K562 (cell line): ENCODE measurements around the gene ACLY. TPM values are rescaled to one million over a fixed set of nuclear protein-coding genes. Genes with fewer than 3 reads are reported as not detected.
A peak's percentile ranks its signal among the peaks of the same experiment; 100 is the strongest.

Experiments used
- HDAC6 ChIP-seq: IDR thresholded peaks from 2 replicates; pipeline ENCODE4 v1.6.1; 2012; ENCODE audit warnings: low read depth, mild to moderate bottlenecking, control low read depth, inconsistent platforms, low read length, moderate library complexity
- KLF10 ChIP-seq: fragments of 250-450 bp; sonication (Bioruptor Pico); IDR thresholded peaks from 2 replicates; pipeline ENCODE4 v1.6.1; 2021; ENCODE audit warnings: matching md5 sums
- PML ChIP-seq: IDR thresholded peaks from 2 replicates; pipeline ENCODE4 v1.6.1; 2012; ENCODE audit warnings: low read length, inconsistent platforms
- SP1 ChIP-seq: sonication (generic); formaldehyde crosslinking; IDR thresholded peaks from 2 replicates; pipeline ENCODE4 v1.8.1; 2022; ENCODE audit warnings: mild to moderate bottlenecking, missing genetic modification reagents
- TAL1 ChIP-seq: fragments of 450-650 bp; IDR thresholded peaks from 2 replicates; pipeline ENCODE4 v1.6.1; 2016; ENCODE audit warnings: mild to moderate bottlenecking
- polyA plus RNA-seq, 8 experiments: library from polyadenylated mRNA; depleted of rRNA in 4 of 8; stranded (reverse) in 5 of 8; unstranded in 3 of 8; fragments of >200 nt; fragmentation: Nextera tagmentation in 2 of 8; fragmentation: Illumina TruSeq in 1 of 8; extraction: Ambion mirVana in 2 of 8; extraction: Trizol in 1 of 8; gene quantifications; 2 replicates each; pipeline versions ENCODE4 v1.2.1 to v1.2.3, GENCODE V29; 2011 to 2014; ENCODE audit warnings: inconsistent platforms in 1 of 8, missing spikeins in 1 of 8
- total RNA-seq, 7 experiments: library from RNA; depleted of rRNA in 6 of 7; stranded (reverse); fragments of >200 nt in 6 of 7; fragmentation: Illumina TruSeq in 2 of 7; extraction: Trizol in 2 of 7; gene quantifications; 2 replicates each; pipeline versions ENCODE4 v1.2.1 to v1.2.3, GENCODE V29; 2011 to 2021; ENCODE audit warnings: low replicate concordance in 1 of 7
- TF ChIP-seq, protein P1 (sequence below): fragments of 200-800 bp; sonication (Bioruptor generic); IDR thresholded peaks from 2 replicates; pipeline ENCODE4 v1.6.1; 2017; ENCODE audit warnings: missing genetic modification characterization, missing compliant biosample characterization
- TF ChIP-seq, protein P2 (sequence below), 2 experiments: fragments of 450-650 bp; formaldehyde crosslinking in 1 of 2; IDR thresholded peaks; 2 replicates each; pipeline versions ENCODE4 v1.4.0 to v1.6.1; 2014 to 2020; ENCODE audit warnings: mild to moderate bottlenecking in 2 of 2, borderline replicate concordance in 1 of 2, low read depth in 1 of 2

The ACLY gene
- total and polyA plus RNA-seq, 9 of the 15 experiments (the other 6 are each of a cell fraction or from before 2014, with no cell fraction given), result 42.9 to 280 (median 125) TPM

DNA sequence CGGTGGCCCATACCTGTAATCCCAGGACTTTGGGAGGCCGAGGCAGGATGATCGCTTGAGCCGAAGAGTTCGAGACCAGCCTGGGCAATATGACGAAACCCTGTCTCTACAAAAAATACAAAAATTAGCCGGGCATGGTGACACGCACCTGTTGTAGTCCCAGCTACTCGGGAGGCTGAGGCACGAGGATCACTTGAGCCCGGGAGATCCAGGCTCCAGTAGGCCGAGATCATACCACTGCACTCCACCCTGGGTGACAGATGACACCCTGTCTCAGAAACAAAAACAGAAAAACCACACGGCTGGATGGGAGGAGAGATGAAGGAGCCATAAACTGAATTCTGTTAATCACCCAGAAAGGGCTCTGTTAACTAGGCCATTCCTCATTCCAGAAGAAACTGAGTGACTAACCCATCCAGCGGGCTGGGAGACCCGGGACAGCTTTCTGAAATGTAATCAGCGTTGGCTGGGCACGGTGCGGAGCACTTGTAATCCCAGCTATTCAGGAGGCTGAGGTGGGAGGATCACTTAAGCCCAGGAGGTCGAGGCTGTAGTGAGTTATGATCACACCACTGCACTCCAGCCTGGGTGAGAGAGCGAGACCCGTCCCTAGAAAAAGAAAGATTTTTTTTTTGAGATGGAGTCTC lies 82.1 kb downstream of the ACLY start (continued):
- TF ChIP-seq, protein P1, sequence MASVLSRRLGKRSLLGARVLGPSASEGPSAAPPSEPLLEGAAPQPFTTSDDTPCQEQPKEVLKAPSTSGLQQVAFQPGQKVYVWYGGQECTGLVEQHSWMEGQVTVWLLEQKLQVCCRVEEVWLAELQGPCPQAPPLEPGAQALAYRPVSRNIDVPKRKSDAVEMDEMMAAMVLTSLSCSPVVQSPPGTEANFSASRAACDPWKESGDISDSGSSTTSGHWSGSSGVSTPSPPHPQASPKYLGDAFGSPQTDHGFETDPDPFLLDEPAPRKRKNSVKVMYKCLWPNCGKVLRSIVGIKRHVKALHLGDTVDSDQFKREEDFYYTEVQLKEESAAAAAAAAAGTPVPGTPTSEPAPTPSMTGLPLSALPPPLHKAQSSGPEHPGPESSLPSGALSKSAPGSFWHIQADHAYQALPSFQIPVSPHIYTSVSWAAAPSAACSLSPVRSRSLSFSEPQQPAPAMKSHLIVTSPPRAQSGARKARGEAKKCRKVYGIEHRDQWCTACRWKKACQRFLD (CRISPR knock-in tag), result 0 out of 2 replicates have a peak, but pooled peaks have one; percentile 5
- no peak for TF ChIP-seq HDAC6
- TF ChIP-seq, protein P2, sequence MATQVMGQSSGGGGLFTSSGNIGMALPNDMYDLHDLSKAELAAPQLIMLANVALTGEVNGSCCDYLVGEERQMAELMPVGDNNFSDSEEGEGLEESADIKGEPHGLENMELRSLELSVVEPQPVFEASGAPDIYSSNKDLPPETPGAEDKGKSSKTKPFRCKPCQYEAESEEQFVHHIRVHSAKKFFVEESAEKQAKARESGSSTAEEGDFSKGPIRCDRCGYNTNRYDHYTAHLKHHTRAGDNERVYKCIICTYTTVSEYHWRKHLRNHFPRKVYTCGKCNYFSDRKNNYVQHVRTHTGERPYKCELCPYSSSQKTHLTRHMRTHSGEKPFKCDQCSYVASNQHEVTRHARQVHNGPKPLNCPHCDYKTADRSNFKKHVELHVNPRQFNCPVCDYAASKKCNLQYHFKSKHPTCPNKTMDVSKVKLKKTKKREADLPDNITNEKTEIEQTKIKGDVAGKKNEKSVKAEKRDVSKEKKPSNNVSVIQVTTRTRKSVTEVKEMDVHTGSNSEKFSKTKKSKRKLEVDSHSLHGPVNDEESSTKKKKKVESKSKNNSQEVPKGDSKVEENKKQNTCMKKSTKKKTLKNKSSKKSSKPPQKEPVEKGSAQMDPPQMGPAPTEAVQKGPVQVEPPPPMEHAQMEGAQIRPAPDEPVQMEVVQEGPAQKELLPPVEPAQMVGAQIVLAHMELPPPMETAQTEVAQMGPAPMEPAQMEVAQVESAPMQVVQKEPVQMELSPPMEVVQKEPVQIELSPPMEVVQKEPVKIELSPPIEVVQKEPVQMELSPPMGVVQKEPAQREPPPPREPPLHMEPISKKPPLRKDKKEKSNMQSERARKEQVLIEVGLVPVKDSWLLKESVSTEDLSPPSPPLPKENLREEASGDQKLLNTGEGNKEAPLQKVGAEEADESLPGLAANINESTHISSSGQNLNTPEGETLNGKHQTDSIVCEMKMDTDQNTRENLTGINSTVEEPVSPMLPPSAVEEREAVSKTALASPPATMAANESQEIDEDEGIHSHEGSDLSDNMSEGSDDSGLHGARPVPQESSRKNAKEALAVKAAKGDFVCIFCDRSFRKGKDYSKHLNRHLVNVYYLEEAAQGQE (IDR thresholded peaks at IDR 0.05; ENCODE audit: borderline replicate concordance), result no peak
- TF ChIP-seq, protein P2 (CRISPR knock-in tag; IDR thresholded peaks at IDR 0.05; ENCODE audit: low read depth), result no peak
- no peak for TF ChIP-seq TAL1
- TF ChIP-seq PML, result no peak
- TF ChIP-seq SP1, result no peak
- no peak for TF ChIP-seq KLF10 (CRISPR knock-in tag)
